Hematopoietic multipotent progenitor cell treated with erythropoietin and hydrocortisone succinate and interleukin-3 and kit ligand, for 4 days (in vitro differentiated cells): ENCODE results near the gene TYR.
"Not testable (repeated sequence)": the region's sequence is repeated elsewhere in the genome, so short reads cannot be mapped to it uniquely, and the experiment has no call there.

Experiments used
- DNase-seq: peaks from one replicate; pipeline ENCODE4 v3.0.0-alpha.2; 2015

TYR gene

DNA sequence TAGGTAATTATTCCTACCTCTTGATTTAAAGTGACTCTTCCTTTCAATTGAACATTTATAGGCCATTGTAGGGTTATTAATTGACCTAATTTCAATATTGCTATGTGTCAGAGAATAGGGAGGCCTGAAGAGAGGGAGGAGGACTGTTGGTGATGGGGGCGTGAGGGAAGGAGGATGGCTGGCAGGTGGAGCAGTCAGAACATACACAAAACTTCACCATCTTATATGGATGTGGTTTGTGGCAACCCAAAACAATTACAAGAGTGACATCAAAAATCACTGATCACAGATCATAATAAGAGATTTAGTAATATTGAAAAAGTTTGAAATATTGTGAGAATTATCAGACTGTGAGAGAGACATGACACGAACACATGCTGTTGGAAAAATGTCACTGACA is 95.5 kb downstream of the TYR start:
- not testable (repeated sequence) for DNase-seq

DNA sequence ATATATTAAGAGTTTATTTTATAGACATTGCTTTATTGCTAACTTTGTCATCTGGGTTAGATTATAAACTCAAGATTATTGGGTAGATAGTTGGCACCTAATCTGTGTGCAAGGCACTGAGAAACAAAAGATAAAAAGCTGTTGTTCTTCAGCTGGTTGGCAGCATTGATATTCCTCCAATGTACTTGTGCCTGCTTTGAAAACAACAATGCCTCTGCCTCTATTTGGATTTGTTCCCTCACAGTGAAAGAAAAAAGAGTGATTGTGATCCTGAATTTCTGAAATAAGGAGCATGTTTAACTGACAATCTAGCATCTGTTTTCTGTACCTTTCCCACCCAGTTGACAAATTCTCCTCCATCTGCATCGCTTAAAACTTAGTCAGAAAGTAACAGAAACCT is 98.3 kb downstream of the TYR start:
- DNase-seq = no peak

- no peak for DNase-seq
These were observed 101.5 kb downstream of the TYR start for GRCh38 chr11:89279176-89279575.

- DNase-seq = not testable (repeated sequence)
These were observed 103.5 kb downstream of the TYR start for GRCh38 chr11:89281032-89281677.

DNA sequence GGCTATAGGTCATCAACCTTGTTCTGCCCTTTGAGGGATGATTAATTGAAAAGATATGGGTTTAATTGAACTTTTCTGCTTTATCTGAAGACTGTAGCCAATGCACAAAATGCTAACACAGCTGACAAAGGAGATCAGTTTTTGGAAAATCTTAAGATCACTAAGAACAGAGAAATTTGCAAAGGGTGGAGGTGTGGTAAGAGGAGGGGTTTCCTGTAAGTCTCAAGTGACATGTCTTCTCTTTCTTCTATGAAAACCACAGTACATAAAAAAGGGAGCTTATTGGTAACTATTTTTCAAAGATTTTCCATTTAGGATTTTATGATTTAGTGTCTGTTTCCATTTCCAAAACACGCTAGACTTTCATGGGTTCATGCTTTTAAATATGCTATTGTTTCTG is 108.9 kb downstream of the TYR start:
- DNase-seq = not testable (repeated sequence)

DNA sequence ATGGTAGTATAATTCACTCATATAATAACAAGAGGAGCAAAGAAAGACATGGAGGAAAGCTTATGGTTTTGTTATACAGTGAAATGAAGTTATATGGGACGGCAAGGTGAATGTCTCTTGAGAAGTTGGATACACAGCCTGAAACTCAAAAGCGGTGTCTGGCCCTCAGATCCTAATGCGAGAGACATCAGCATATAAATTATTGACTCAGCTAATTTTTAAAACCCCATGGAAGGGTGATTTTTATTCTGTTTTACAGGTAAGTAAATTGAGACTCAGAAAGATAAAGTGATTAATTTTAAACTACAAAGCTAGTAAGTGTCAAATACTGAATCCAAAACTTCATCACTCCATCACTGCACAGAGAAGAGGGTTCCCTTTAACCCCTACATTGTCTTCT is 110.3 kb downstream of the TYR start:
- DNase-seq = not testable (repeated sequence)

DNA sequence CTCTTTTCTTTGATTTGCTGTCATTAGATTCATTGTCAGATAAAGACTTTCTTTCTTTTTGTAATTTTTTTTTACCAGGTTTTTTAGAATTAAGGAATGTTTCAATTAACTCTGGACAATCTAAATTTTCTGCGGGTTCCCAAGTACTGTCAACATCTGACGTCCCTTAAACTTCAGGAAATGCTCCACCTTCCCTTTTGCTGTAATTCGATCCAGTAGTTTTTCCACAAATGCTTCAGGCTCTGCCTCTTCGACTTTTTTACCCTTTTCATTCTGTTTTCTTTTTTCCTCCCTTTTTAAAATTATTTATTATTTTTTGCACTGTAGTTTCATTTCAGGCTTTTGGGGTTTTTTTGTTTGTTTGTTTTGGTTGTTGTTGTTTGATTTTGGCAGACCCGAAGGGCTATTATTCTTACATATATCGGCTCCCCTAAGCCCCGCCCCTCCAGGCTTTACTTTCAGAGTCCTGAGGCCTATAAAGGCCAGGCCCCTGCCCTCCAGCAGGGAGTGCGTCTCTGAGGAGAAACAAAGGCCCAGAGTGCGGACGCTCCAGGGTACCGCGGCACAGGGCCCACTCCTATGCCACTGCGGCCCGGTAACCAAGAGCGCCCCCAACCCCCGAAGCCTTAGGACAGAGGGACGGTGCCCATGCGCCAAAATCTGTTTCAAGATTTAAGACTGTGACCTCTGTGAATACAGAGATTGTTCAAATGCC is 116.4 kb downstream of the TYR start:
- no peak for DNase-seq

DNA sequence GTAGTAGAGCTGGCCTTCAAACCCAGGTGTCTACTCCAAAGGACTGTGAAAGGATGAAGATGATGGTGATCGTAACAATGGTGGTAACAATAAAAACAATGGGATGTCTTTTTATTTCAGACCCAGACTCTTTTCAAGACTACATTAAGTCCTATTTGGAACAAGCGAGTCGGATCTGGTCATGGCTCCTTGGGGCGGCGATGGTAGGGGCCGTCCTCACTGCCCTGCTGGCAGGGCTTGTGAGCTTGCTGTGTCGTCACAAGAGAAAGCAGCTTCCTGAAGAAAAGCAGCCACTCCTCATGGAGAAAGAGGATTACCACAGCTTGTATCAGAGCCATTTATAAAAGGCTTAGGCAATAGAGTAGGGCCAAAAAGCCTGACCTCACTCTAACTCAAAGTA is 117.3 kb downstream of the TYR start:
- not testable (repeated sequence) for DNase-seq

- DNase-seq = not testable (repeated sequence)
These were observed 125.4 kb downstream of the TYR start for GRCh38 chr11:89303029-89303428.

GRCh38 chr11:89308272-89308671 is 130.6 kb downstream of the TYR start:
- DNase-seq = not testable (repeated sequence)

- DNase-seq = not testable (repeated sequence)
These were observed 131.8 kb downstream of the TYR start for GRCh38 chr11:89309321-89309985.

DNA sequence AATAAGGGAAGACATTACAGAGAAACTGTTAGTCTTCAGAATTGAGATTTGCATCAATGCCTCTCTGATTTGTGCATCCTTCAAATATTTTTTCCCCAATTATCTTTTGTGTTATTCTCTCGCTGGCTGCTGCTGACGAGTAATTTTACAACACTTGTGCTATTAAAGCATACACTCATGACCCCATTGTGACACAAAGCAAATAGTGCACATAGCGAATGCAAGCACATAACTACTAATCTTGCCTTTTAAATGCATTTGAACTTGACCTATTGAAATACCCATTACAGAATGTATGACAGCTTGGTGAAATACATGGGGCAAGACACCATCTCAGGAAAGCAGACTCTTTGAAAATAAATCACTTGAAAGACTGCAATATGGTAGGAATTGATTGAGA is 132.9 kb downstream of the TYR start:
- DNase-seq = not testable (repeated sequence)

GRCh38 chr11:89321401-89321800 is 143.7 kb downstream of the TYR start:
- DNase-seq = no peak

DNA sequence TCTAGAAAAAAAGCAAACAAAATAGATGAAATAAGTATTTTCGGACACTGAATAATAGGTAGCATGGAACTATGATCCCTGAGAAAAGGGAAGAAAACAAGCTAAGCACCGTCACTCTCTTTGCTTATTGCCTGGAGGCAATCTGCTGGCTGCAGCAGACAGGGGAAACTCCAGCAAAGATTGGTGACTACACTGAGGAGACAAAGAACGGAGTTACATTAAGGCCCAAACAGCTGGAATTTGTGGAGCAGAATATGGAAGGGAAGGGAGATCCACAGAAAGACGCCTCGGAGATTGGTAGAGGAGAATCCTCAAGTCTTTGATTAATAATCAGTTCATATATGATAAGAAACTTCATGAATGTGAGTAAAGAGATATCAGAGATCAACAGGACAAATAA is 150.2 kb downstream of the TYR start:
- DNase-seq = no peak

- DNase-seq = not testable (repeated sequence)
These were observed 154.3 kb downstream of the TYR start for GRCh38 chr11:89331940-89332339.

- peak; percentile 7 for DNase-seq
These were observed 156.0 kb downstream of the TYR start for GRCh38 chr11:89333704-89334103.

- not testable (repeated sequence) for DNase-seq
These were observed 159.5 kb downstream of the TYR start for GRCh38 chr11:89337100-89337650.

DNA sequence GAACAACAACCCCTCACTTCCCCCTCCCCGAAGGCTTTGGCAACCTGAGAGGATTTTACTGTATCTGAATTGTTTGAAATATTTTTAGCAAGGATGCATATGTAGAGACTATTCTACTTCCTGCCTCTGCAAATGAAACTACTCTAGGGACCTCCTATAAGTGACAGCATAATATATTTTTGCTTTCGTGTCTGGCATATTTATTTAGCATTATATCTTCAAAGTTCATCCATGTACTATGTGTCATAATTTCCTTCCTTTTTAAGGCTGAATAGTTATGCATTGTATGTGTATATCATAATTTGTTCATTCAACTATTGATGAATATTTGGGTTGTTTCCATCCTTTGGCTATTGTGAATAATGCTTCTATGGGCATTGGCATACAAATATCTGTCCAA is 160.4 kb downstream of the TYR start:
- DNase-seq = not testable (repeated sequence)

DNA sequence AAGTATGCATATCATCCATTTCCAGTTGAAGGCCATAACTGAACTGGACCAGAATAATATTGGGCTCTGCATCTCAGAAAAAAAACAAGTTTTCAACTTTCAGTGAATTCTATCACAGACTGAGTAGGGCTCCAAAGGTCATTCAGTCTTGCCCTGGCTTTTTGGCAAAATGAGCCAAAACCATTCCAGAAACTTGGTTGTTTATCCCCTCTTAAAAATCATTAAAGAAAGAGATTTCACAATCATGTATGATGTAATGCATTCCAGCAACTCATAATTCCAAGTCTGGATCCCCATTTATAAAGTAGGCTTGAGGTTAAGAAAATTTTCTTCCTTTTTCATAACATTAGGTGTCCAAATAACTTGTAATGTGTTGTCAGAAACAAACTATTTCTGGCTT is 162.8 kb downstream of the TYR start:
- not testable (repeated sequence) for DNase-seq

DNA sequence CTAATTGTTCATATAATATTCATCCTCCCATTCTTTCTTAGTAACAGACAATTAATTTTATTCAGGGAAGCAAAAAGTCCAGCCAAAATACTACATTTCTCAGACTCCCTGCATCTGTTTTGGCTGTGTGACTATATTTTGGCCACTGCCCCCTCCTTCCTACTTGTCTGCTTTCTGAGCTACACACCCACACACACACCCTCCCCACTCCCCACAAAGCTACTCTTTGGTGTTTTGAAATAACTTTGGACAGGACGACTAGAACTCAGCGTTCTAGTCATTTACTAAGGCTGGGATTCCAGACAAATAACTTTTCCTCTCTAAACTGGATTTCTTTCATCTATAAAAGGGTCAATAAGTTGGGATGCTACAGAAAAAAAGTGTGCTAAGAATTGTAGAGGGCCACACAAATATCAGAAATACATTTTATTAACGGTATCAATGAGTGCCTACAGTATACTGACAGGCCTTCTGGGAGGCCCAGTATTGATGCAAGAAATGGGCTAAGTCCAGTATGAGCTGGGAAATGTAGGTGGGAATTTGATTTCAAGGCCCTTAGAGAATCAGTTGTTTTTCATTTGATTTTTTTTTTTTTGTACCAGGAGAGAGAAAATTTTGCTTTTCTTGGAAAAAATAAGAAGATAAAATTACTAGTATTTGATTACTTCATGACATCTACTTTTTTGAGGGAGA is 165.4 kb downstream of the TYR start:
- DNase-seq = not testable (repeated sequence)
